HG03025 (cell line): ENCODE data around the gene DES.
"Not testable (repeated sequence)": the region's sequence is repeated elsewhere in the genome, so short reads cannot be mapped to it uniquely, and the experiment has no call there.

ENCODE experiments used
- ATAC-seq: cut with Tn5 transposase; IDR thresholded peaks from one replicate; pipeline ENCODE4 v1.9.1; 2021; ENCODE audit warnings: mild to moderate bottlenecking, moderate library complexity; ENCODE audit not compliant: unreplicated experiment, low FRiP score

DES gene

DNA sequence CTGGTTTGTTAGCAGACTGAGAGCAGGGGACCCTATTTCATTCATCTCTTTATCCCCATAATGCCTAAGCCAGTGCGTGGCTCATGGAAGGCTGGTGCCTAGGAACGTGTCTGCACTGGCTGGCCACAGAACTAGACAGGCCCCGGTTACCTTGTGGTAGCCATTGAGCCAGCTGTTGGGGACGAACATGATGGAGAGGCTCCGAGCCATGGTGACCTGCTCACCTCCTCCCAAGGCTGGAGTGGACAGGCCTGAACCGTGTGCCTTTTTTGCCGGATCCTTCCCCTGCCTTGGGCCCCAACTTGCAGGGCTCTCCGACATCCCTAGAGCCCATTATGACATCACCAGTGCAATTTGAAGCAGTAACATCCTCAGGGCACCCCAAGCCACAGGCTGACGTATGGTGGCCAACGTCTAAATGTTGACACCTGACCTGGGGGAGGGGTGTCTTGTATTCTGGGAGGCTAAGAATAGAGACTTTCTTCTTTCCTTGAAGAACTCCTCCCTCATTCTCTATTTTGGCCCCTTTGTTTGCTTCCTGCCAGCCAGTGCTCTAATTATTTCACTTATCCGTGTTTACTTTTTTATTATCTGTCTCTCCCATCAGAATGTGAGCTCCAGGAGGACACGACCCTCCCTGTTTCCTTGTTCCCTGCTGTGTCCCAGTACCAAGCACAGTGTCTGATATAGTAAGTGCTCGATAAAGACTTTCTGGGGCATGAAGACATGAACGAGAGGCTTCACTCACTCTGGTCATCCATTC, 18.3 kb upstream of the DES start:
- ATAC-seq, result no peak

DNA sequence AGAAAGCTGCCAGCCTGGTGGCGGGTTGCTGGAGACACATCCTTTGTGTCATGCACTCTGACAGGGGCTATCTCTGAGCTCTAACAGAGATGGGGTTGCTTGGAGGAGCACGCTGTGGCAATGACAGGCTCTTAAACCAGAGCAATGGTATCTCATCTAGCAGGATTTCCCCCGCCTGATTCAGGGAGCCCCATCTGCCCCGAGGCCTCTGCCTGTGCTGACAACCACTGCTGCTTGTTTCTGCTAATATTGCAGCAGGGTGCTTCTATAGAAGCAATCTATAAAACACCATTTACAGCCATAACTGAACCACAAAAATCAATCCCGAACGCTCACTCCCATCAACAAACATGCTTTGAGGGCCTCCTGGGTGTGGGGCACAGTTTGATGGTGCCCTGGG, 17.6 kb upstream of the DES start:
- ATAC-seq, result no peak

DNA sequence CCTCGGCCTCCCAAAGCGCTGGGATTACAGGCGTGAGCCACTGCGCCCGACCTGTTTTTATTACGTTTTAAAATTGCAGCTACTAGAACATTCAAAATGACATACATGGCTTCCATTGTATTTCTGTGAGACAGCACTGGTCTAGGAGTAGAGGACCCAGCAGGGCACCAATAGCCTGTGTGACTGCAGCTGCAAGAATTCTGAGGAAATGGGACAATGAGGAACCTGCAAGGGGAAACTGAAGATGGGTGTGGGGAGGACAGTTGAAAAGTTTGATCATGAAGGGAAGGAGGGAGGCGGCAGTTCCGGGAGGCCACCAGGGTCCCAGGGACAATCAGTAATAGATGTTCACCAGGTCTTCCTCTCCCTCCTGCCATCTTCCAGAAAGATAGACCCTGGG, 16.6 kb upstream of the DES start:
- no peak for ATAC-seq

DNA sequence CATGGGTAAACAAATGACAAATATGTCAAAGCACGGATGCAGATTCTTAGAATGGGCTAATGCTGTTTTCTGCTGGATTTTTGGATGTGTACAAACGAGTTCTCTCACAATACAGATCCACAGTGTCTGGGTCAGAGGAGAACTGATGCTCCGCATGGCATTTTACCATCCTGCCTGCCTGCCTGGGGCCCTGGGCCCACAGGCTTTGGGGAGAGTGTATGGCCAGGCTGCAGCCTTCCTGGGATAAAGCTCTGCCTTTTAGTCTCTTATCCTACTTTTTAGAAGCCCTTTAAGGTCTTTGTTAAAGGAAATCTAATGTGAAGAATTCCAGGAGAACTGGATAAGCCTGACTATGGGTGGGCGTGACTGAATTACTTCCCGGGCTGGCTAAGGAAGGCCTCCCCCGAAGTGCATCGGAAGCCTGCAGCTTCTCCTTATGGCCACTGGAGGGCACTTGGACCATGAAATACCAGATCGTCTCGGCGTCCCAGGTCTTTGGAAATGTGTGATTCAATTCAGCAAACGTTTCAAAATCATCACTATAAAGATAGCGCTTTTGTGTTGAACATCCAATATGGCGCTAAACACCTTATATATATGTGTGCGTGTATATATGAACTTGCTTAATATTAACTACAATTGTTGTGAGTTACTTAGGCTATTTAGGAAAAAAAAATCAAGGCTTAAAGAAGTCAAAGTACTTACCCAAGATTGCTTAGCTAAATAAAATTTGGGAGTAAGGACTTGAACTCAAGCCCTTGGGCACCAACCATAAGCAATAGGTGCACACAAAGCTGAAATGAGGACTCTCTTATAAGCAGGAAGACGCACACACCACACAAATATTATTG, 15.3 kb upstream of the DES start:
- no peak for ATAC-seq

DNA sequence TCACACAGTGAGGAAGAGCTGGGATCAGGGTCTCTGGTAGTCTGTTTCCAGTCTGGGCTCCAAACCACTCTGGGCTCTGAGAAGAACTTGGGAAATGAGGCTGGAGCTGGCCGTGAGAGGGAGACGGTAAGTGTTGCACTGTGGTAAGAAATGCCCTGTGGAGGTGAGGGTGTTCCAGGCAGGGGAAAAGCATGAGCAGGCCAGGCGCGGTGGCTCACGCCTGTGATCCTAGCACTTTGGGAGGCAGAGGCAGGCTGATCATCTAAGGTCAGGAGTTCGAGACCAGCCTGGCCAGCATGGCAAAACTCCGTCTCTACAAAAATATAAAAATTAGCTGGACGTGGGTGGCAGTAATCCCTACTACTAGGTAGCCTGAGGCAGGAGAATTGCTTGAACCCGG, 14.3 kb upstream of the DES start:
- no peak for ATAC-seq

DNA sequence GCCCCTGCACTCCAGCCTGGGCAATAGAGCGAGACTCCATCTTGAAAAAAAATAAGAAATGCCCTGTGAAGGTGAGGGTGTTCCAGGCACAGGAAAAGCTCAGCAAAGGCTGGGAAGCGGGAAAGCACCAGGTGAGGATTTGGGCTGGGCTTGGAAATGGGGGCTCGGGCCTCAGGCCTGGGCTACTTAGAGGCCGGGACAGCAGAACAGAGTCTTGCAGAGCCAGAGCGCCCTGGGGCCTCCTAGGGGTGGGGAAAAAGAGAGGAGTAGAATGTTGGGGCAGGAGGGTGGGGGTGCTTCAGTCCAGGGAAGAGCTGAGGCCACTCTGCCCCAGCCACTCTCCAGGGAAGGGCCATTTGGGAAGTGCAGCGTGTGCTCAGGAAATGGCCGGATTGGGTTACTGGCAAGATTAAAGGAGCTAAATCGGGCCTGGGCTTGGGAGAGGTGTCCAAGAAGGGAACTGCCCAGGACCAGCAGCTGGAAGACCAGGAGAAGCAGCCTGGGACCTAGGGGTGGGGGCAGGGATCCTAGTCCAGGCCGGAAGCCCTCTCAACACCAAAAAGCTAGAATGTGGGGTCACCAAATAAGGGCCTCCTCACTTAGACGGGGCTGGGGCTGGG, 13.8 kb upstream of the DES start:
- ATAC-seq, result no peak

DNA sequence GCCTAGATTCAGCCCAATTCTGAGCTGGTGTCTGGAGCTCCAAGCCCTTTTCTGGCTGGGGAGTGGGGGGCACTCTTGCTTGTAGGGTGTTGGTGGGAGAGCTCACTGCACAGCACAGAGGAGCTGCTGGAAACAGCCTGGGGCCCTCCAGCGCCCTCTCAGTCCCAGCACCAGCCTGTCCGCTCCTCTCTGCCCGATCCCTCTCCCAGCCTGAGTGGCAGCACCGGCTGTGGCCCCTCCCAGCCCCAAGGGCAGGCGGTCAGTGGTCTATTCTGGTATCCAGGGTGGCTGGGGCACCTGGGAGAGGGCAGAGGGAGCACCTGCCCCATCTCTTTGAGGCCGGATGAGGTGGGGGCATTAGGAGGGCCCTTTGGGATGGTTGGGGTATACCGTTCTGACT, 13.2 kb upstream of the DES start:
- no peak for ATAC-seq

DNA sequence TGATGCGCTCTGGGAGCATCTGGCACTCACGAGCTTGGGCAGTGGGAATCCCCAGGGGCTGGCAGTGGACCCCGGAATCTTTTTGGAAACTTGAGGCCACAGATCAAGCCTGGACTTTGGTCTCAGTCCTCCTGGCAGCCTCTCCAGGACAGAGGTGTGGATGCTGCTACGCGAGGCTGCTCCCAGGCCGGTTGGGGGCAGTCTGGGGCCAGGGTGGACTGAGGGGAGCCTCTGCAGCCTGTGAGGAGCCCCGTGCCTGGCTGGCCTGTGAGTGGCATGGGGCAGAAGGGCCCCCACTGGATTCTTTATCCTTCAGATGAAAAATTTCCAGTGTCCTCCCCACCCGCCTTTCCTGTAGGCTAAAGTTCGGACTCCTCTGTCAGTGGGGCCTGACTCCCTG, 12.7 kb upstream of the DES start:
- no peak for ATAC-seq

DNA sequence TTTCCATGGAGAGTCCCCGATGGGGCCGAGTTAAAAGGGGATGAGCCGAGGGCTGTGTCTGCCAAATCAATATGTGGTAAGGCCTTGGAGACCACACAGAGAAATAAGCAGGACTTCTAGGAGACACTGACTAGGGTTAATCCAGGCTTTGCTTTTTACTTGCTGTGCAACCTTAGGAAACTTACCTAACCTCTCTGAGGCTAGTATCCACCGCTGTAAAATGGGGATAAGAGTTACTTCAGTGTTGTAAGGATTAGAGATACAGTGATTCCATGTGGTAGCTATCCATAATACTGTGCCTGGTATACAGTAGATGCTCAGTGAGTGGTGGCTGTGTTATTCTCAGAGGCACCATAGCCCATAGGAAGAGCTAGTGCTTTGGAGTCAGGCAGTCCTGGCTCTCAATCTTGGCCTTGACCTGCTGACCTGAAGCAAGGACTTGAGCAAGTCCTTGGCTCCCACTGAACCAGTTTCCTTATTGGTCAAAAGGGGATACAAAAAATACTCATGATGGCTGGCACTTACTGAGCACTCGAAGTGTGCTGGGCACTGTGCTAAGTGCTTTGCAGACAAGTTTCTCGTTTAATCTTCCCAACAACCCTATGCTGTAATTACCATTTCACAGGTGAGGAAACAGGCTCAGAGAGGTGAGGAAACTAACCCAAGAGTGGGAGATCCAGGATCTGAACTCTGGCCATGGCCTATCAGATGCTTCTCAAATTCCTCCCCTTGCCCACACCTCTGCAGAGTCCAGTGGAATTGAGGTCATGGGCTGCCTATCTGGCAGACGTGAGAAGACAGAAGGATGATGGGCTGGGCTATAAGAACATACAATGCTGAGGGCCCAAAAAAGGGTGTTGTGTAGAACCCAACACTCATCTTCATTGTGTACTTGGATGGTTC, 12.0 kb upstream of the DES start:
- no peak for ATAC-seq

DNA sequence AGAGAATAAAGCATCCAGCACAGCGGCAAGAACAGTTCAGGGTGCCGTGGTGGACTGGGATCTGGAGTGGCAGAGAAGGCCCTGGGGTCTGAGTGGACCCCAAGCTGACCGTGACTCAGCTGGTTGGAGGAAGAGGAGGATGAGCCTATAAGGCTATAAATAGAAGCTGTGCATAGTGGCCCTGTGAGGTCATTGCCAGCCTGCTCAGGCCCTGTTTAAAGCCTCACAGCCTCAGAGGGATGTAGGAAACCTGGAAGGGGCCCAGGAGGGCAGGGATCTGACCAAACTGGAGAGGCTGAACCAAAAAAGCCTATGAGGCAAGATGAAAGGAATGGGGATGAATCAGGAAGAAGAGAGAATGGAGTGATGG, 11.3 kb upstream of the DES start:
- ATAC-seq, result no peak

DNA sequence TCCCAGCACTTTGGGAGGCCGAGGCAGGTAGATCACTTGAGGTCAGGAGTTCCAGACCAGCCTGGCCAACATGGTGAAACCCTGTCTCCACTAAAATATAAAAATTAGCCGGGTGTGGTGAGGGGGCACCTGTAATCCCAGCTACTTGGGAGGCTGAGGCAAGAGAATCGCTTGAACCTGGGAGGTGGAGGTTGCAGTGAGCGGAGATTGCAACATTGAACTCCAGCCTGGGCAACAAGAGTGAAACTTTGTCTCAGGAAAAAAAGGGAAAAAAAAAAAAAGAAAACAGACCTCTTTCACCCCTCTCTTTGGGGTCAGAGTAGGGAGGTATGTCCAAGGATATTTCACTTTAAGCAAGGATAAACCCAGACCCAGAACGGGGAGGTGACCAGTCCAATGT, 10.8 kb upstream of the DES start:
- ATAC-seq, result not testable (repeated sequence)

DNA sequence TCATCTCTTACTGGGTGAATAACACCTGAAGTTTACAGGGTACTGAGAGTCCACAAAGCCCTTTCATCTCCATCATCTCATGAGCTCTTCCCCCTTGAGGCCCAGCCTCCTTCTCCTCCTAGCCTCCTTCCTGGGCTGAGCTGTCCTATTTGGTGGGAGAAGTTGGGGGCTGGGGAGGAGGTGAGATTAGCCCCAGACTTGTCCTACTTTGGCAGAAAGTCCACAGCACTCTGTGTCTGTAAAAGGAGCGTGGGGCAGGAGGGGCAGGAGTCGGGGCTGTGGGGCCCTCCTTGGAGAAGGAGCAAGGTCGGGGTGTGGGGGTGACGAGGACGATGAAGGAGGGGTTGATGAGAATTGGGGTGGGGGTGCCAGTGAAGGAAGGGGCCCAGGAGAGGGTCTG, 10.0 kb upstream of the DES start:
- no peak for ATAC-seq

DNA sequence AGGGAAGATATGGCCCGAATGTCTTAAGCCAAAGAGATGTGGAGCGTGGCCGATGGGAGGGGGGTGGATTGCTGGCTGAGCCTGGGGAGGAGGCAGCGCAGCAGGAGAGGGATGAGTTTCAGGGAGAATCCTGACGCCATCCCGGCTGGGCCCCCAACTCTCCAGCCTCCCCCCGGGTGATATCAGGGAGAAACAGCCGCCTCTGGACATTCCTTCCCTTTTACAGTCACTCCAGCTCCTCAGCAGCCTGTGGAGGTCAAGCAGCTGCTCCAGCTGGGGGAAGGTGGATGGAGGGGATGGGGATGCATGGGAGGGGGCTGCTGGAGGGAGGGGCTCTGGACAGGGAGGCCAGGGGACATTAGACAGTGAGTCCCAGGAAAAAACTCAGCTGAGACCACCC, 9.5 kb upstream of the DES start:
- no peak for ATAC-seq

DNA sequence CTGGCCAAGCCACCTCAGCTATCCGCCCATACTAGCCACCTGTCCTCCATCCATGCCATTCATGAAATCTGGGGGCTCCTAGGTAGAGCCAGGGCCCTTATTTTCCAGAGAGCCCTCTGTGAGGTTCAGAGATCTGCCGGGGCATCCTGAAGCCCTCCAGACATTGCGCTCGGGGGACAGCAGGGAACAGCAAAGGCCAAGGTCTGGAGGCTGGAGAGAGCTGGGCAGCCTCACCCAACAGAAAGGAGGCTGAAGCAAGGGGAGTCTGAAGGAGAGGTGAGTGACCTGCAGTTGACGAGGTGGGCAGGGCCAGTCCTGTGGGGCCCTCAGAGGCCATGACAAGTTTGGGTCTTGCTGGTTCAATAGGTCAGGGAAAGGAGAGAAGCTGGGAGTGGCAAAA, 8.6 kb upstream of the DES start:
- no peak for ATAC-seq

DNA sequence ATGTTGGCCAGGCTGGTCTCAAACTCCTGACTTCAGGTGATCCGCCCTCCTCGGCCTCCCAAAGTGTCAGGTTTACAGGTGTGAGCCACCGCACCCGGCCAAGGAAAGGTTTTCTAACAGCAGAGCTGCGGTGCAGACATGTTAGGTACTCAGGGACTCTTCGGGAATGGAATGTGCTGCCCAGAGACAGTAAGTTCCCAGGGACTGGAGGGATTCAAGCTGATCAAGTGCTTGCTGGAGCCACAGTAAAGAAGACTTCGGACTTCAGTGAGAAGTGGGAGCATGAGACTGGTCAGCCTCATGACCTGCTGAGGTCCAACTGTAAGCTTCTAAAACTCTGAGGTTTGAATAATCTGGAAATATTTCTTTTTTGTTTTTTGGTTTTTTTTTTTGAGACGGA, 7.8 kb upstream of the DES start:
- no peak for ATAC-seq

DNA sequence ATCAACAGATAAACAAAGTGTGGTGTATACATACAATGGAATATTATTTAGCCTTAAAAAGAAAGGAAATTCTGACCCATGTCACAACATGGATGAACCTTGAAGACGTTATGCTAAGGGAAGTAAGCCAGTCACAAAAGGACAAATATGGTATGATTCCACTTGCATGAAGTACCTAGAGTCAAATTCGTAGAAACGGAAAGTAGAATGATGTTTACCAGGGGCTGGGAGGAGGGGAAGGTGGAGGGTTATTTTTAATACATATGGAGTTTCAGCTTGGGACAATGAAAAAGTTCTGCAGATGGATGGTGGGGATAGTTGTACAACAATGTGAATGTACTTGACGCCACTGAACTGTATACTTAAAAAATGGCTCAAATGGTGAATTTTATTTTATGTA, 3.3 kb upstream of the DES start:
- ATAC-seq, result no peak

DNA sequence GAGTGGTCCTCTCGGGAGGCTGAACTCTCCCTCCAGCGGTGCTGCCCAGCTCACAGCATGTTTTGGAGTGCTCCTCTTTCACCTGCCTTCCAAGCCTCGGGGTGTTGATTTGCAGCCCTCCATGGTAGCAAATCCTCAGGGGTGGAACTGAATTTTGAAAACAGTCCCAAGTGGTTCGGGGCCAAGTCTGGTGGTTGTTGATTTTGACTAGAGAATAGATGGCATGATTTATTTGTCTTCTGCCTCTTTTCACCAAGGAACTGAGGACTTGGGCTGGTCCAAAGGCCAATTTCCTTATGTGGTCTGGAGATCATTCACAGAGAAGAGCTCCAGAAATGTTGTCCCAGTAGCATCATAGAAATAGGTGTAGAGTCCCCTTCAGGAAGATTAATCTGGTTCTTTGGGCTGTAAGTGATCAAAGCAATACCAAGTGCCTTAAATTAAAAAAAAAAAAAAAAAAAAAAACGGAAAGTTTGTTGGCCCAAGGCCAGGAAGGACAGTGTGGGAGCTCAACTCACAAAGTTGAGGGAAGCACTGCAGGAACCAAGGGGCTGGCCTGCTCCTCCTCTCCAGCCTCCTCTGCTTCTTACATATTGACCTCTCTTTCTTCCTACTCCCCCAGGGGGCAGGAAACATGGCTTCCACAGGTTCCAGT, 2.5 kb upstream of the DES start:
- no peak for ATAC-seq

DNA sequence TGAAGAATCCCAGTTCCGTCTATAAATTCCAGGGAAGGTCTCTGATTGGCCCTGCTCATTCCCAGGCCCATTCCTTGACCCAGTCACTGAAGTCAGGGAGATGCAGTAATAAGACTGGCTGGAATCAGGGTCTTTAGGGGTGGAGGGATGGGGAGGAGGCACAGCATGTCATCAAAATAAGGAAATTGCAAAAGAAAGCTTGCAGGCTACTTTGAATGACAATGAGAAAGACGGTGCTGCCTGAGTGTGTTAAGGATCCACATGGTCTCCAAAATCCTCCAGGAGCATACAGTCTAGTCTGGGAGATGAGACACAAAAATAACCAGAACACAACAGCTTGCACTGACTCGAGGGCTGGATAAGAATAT, 2.0 kb upstream of the DES start:
- no peak for ATAC-seq

DNA sequence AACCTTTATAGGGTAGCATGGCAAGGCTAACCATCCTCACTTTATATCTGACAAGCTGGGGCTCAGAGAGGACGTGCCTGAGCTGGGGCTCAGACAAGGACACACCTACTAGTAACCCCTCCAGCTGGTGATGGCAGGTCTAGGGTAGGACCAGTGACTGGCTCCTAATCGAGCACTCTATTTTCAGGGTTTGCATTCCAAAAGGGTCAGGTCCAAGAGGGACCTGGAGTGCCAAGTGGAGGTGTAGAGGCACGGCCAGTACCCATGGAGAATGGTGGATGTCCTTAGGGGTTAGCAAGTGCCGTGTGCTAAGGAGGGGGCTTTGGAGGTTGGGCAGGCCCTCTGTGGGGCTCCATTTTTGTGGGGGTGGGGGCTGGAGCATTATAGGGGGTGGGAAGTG, 1.2 kb upstream of the DES start:
- ATAC-seq, result no peak

DNA sequence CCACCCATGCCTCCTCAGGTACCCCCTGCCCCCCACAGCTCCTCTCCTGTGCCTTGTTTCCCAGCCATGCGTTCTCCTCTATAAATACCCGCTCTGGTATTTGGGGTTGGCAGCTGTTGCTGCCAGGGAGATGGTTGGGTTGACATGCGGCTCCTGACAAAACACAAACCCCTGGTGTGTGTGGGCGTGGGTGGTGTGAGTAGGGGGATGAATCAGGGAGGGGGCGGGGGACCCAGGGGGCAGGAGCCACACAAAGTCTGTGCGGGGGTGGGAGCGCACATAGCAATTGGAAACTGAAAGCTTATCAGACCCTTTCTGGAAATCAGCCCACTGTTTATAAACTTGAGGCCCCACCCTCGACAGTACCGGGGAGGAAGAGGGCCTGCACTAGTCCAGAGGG, 803 bp upstream of the DES start:
- ATAC-seq, result no peak

DNA sequence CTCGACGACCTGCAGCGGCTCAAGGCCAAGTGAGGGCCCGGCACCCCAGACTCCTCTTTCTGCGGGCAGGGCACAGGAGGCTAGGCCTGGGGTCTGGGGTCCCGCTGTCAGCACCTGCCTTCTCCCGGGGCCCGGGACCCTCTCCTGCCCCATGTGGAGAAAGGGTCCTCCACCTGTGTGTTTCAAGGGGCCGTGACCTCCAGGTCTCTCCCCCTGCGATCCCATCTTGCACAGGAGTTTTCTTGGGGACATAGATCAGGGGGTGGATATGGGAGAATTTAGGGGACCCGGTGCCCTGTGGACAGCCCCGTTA, 791 bp downstream of the DES start:
- ATAC-seq, result no peak
